HG02642 (cell line): Measurements from ENCODE around the gene HLA-B.
A peak's percentile ranks its signal among the peaks of the same experiment; 100 is the strongest.
"Not testable (repeated sequence)": the region's sequence is repeated elsewhere in the genome, so short reads cannot be mapped to it uniquely, and the experiment has no call there.

Experiments used
- ATAC-seq: cut with Tn5 transposase; IDR thresholded peaks from one replicate; pipeline ENCODE4 v1.9.1; 2021; ENCODE audit warnings: mild to moderate bottlenecking; ENCODE audit not compliant: unreplicated experiment, poor library complexity

Gene HLA-B

GRCh38 chr6:31356946-31357466, at the start of gene HLA-B:
TSS of gene HLA-B (minus strand) at chr6:31357179. CDS start at chr6:31357158, 21 bp downstream.
- ATAC-seq: peak; percentile 76

- ATAC-seq: no peak
These were observed 49.0 kb upstream of the HLA-B start for GRCh38 chr6:31405996-31406395.

DNA sequence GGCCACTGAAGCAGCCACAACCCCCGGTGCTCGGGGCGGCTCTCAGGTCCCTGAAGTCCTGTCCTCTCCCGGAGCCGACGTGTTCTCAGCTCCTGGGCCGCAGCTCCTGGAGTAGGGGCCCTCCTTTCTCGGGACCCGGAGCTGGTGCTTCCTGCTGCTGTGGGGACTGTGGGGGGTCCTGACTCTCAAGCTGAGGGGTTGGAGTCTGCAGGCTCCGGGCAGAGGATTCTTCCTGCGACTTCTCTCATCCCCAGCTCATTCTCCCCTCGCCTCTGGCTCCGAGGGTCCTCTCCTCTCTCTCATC, 47.0 kb upstream of the HLA-B start:
- ATAC-seq: not testable (repeated sequence)

DNA sequence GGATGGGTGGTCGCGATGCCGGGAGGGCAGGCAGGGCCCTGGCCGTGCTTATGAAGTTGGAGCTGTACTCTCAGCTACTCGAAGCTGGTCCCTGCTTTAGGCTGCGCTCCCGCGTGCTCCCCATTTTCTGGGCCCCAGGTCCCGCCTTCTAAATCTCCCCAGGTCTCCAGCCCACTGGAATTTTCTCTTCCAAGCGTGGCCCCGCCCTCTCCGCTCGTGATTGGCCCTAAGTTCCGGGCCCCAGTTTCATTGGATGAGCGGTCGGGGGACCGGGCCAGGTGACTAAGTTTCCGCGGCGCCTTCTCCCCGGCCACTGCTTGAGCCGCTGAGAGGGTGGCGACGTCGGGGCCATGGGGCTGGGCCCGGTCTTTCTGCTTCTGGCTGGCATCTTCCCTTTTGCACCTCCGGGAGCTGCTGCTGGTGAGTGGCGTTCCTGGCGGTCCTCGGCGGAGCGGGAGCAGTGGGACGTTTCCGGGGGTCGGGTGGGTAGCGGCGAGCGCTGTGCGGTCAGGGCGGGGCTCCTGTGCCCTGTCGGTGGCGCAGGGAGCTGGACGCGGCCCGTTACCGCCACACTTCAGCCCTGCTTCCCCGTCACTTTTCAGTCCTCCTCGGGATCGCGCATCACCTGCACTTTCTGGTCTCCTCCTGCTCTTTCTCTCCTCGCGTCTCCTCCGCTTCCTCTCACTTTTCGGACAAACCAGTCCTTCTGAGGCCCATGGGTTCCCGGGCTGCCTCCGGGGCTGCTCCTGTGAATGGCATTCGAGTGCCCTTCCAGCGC, 46.5 kb upstream of the HLA-B start, which contains the start of gene MICA:
Gene MICA (plus strand): TSS at position 313 of the 778 bp plus-strand sequence. CDS start 38 bp downstream, at position 351.
- ATAC-seq: peak; percentile 63

GRCh38 chr6:31402324-31403282, 45.6 kb upstream of the HLA-B start:
- ATAC-seq: peak; percentile 3

DNA sequence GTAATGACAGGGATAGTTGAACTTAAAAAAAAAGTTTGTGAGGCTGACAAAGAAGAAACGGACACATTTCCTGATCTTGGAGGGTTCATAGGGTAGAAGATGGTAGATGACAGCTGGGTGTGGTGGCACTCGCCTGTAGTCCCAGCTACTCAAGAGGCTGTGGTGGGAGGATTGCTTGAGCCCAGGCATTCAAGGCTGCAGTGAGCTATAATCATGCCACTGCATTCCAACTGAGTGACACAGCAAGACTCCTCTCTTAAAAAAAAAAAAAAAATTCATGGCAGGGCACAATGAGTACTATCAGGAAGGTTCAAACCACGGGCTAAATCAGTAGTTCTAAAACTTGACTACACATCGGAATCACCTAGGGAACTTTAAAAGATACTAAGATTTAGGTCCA, 44.4 kb upstream of the HLA-B start:
- ATAC-seq: no peak

DNA sequence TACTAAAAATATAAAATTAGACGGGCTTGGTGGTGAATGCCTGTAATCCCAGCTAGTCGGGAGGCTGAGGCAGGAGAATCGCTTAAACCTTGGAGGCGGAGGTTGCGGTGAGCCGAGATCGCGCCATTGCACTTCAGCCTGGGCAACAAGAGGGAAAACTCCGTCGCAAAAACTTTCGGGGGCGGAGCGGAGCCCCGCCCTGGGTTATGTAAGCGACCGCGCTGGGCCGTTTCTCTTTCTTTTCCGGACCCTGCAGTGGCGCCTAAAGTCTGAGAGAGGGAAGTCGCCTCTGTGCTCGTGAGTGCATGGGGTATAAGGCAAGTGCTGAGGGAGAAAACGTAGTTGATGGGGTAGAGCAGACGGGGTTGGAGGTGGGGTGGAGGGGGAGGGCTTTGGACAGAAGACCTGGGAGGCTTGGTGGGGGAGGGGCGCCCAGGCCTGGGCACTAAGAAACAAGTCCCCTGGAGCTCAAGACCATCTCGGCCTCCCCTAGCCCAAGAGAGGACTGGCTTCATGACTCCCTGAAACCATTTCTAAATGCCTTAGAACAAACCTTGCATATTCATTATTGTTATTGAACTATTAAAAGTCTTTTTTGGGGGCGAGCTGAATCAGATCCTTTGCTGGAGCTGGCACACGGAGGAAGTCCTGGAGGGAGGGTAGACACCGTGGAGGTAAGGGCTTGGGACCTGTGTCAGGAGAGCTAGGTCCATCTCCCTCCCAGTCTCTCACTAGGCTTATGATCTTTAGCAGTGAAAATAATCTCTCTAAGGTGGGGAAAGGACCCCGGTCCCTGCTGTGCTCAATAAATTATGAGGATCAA, 43.7 kb upstream of the HLA-B start:
- ATAC-seq: peak; percentile 36

DNA sequence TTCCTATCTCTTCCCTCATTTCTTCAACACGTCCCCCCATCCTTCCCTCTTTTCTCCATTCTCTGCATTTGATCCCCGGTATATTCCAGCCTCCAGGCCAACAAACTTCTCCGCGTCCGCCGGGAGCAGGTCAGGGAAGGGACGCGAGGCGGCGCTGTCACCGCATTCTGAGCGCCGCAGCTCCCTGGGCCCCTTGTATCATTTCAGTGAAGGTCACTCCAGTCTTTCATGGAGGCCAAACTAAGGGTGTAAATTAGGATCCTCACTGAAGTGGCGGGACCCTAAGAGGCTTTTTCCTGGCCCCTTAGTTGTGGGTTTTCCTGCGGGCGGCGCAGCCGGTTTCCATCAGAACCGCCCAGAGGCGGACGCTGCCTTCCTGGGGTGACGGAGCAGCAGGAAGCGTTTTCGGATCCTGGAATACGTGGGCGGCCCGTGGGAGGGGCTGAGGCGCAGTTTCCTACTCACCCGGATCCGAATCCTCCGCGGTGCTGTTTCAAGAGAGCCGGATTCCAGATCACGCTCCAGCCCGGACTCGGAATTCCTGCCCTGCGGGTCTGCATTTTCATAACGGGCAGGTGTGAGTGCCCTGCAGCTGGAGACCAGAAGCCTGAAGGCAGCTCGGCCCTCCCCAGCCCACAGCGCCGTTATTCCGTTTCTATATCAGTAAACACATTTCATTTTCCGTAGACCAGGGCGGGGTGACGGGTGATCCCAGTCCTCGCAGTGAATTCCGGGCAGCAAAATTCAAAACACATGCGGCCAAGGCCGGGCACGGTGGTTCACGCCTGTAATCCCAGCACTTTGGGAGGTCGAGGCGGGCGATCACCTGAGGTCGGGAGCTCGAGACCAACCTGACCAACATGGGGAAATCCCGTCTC, 42.8 kb upstream of the HLA-B start:
- ATAC-seq: no peak

GRCh38 chr6:31397901-31398525, 41.0 kb upstream of the HLA-B start:
- ATAC-seq: no peak

GRCh38 chr6:31397153-31397499, 40.1 kb upstream of the HLA-B start:
- ATAC-seq: not testable (repeated sequence)

- ATAC-seq: peak; percentile 45
These were observed 39.6 kb upstream of the HLA-B start for GRCh38 chr6:31396422-31397152.

- no peak for ATAC-seq
These were observed 38.9 kb upstream of the HLA-B start for GRCh38 chr6:31395832-31396231.

DNA sequence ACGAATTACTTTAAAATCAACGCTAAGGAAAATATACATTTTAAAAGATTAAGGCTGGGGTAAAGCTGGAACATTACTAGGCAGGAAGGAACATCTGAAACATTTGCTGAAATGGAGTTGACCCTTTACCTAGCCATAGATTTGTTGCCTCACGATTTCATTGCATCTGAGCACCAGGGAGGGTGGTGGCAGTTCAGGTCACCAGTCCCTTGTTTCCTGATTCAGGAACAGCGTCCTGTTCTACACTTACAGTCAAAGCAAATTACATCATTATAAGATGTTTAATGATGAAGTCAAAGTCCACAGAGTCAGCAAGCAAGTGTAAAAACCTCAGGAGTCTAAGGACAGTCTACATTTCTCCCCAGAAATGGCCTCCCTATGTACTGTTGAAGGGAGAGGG, 37.4 kb upstream of the HLA-B start:
- ATAC-seq: no peak

- no peak for ATAC-seq
These were observed 37.0 kb upstream of the HLA-B start for GRCh38 chr6:31393932-31394331.

DNA sequence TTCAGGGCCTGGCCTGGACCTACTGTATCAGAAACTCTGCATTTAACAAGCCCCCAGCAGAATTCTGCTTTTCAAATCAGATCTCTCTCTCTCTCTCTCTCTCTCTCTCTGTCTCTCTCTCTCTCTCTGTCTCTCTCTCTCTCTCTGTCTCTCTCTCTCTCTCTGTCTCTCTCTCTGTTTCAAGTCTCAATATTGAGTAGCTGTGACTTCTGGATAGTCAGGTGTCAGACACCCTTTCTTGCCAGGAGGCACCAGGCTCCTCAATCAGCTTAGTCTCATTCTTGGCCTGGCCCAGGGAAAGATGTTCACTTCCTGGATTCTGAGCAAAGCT, 32.8 kb upstream of the HLA-B start:
- not testable (repeated sequence) for ATAC-seq

DNA sequence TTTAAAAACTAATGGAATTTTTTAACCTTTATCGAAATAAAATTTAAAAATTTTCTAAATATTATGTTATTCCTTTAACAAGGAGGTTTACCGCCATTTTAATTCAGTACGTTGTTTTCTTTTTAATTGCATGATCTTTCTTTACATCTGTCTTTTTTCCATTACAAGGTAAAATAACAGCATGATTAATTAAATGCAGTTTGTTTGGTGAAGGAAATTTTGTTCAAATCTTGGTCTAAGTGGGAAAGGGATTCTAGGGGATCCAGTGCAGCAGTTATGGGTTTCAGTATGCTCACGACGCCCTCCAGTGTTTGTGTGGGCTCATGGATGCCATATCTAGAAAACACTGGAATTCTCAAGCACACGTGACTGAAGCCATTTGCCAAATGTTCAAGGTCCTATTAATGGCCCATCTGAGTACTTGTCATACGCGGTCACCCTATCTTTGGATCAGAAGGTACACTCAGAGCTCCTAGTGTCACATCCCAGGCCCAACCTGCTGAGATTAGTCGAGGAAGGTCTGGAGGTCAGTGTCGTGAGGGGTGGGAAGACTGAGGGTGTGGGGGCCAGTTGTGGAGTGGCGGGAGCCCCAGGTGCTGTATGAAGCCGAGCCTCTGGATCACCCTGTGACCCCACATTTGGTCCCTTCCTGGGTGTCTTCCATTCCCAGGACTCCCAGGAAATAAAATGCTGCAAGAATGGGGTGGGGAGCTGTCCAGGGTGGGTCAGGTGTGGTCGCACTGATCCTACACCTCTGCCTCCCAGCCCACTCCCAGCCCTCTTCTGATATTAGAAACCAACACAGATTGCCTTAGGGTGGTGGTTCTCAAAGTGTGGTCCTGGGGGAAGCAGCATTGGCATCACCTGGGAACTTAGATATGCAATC, 32.2 kb upstream of the HLA-B start:
- not testable (repeated sequence) for ATAC-seq

GRCh38 chr6:31386977-31387376, 30.0 kb upstream of the HLA-B start:
- no peak for ATAC-seq
